CD4-positive, alpha-beta T cell treated with Interleukin-21 for 1 hour (primary cell): Measurements from ENCODE around the gene HSPB7.
A peak's percentile ranks its signal among the peaks of the same experiment; 100 is the strongest.
"Not testable (repeated sequence)": the region's sequence is repeated elsewhere in the genome, so short reads cannot be mapped to it uniquely, and the experiment has no call there.

ENCODE experiments used
- DNase-seq: peaks from one replicate; pipeline ENCODE4 v3.0.0-alpha.2; 2020

HSPB7 gene

GRCh38 chr1:16017461-16018303 lies at the start of gene HSPB7:
Gene HSPB7 (minus strand): TSS chr1:16018043. CDS start chr1:16017963, 80 bp downstream.
- no peak for DNase-seq

DNA sequence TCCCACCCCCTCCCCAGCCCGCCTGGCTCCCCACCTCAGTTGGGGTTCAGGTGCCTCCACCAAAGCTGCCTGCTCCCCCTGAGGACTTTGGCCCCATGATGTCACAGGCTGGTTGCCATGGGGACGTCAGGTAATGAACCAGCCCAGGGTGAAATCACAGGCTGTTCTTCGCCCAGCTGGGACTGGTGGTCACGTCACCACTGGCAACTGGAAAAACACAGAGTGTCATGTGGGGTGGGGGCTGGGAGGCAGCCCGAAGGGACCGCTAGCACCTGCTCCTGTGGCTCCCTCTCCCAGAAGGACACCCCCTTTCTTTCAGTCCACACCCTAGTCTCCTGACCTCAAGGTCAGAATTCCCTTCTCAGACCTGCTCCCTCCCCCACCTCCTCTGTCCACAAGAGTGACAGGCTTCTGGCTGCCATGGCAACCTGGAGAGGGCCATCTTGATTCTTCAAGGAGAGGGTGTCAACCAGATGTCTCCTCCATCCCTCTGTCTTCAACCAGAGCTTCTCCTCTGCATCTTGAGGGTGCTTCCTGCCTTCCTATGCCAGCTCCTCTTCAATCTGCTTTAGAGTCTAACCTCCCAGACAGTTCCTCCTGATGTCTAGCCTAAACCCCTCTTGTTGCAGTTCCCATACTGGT lies 49.4 kb upstream of the HSPB7 start:
- DNase-seq = no peak

DNA sequence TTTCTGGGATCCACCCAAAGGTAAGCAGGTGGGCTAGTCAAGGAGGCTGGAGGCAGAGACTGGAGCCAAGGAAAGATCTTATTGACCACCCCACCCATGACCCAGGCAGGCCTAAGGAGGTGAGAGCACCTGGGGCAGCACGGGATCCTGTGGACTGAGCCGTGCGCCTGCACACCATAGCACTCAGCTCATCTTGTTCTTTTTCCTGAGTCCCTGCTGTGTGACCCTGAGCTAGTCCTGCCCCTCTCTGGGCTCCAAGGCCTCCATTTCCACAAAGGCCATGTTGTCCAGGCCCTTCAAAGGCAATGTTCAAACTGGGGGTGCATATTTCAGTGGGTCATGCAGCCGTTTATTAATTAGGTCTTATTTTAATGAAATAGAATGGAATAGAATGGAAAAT lies 48.4 kb upstream of the HSPB7 start:
- no peak for DNase-seq

DNA sequence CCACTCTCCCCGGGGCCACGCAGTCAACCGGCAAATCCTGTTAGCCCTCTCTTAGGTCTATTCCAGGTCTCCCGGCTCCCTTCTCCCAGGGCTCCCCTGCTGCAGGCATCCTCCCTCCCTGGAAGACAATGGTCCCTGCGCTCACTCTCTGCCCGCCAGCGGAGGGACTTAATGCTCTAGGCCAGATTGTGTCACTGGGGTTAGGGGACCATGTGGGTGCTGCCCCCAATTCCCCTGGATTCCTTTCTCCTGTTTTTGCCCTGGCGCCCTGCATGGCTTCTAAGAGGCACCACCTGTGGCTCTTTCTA lies 47.4 kb upstream of the HSPB7 start:
- no peak for DNase-seq

DNA sequence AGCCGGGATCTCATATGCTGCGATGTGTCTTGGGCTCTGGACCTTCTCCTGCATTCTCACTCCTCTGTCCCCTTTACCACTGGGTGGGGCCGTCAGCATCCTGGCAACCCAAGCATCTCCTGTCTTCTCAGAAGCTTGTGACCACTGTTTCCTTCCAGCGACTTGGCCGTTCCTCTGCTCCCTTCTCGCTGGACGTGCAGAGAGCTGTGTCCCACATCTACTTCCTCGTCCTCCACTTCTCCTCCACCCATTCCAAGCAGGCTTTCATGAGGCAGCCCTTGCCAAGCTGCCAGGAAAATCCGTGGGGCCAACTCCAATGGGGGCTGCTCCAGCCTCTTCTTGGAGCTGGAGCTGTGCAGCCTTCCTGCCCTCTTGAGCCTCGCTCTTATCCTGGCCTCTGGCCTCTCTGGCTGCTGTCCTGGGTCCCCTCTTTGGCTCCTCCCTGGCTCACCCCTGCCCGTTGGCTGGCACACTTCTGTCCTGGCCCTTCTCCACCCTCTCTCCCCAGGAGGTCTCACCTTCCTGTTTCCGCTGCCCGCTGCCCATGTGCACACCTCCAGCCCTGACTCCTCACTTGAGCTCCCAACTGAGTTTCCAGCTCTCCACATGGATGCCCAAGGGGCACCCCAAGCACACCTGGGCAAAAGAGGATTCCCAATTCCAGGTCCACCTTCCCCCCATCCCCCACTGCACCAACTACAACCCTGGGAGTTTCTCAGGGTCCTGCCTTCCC lies 46.9 kb upstream of the HSPB7 start:
- no peak for DNase-seq

- DNase-seq = no peak
Measured at GRCh38 chr1:16063921-16064320, 46.1 kb upstream of the HSPB7 start.

GRCh38 chr1:16063226-16063829 lies 45.5 kb upstream of the HSPB7 start:
- no peak for DNase-seq

- not testable (repeated sequence) for DNase-seq
Measured at GRCh38 chr1:16062687-16063075, 44.8 kb upstream of the HSPB7 start.

DNA sequence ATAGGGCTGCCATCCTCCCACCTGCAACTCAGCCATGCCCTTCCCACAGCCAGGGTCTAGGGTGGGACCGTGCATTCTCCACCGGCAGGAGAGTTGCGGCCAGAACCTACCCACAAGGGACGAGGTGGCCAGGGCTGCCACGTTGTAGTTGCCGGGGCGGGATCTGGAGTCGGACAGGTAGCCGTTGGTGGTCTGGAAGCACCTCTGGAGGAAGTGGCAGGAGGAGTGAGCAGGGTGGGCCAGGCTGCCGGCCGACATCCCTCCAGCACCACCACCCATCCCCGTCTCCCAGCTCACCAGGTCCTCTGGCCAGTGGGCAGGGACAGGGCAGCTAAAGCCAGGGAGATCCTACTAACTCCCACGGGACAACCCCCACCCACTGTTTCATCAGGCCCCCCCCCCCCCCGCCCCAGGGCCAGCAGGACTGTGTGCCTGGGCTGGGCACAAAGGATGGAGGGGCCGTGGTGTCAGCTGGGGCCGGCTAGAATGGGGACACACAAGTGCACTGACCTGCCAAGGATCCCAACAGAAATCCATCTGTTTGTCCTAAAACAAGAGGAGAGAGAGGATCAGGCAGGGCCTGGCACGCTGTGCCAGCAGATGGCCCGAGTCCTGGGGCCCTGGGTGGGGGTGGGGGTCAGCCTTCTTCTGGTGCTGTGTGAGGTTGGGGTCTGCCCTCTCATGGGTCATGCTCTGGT lies 44.3 kb upstream of the HSPB7 start:
- DNase-seq = not testable (repeated sequence)

DNA sequence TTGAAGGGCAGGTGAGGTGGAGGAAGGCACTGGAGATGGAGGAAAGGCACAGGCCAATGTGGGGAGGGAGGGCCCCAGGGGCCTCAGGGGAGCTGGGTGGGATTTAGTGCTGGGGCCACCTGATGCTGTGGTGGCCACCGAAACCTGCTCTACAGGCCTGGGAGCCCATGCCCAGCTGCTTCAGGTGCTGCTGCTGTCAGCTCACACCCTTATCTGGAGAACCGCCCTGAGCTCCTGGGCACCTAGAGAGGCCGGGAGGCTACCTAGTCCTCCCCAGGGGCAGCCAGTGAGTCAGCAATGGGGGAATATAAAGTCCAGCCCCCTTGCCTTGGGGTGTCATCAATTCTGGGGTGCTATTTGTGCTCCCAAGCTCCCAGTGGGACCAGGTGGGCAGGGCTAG lies 43.4 kb upstream of the HSPB7 start:
- DNase-seq = no peak

DNA sequence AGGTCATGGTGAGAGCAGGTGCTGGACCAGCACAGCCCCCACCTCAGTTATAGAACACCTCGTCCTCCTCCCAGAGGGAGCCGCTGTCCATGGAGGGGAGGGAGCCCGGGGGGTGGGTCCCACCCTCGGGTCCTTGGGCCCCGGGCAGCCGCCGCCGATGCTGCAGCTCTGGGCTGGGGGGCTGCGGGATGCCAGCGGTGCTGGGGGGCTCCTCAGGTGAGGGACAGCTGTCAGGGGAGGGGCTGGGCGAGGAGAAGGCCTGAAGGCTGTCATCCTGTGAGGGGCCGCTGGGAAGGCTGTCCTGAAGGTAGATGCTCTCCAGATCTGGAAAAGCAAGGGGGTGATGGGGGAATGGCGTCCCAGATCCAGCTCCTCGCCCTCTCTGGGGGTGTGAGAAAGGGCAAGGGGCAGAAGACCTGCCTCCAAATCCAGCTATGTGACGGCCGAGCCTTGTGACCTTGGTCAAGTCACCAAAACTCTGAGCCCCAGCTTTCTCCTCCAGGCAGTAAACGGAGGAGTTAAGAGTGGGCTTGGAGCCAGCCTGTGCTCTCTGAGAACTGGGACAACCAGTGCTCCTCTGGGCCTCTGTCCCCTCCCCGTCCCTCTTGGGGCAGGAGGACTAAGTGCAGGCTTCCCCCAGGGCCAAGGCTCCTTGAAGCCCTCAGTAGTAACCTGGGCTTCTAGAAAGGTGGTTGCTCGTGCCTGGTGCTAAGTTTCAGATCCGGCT lies 40.7 kb upstream of the HSPB7 start:
- DNase-seq = not testable (repeated sequence)

DNA sequence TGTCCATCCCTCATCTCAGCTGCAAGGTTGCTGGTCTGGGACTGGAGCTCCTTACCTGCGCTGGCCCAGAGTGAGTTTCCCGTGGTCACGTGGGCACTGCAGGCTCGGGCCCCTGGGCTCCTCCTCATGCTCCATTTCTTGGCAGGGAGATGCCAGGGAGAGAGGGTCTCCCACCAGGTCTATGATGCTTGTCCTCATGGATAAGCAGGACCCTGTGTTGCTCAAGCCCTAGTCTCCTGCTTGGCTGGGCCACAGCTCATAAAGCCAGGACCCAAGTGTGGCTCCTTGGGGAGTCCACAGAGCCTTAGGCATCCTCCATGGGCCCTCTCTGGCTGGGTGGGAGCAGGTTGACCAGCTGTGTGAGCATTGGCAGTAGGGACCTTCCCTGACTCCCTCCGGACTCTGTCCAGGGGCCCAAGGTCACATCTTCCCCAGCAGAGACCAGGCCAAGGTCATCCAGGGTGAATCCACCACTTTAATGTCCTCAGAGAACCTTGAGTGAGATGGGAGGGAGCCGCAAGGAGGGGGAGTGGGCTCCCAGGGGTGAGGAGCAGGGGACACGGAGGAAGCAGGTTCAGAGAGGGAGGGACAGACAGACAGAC lies 39.6 kb upstream of the HSPB7 start:
- not testable (repeated sequence) for DNase-seq

GRCh38 chr1:16056521-16056912 lies 38.7 kb upstream of the HSPB7 start:
- not testable (repeated sequence) for DNase-seq

- DNase-seq = peak; percentile 85
Measured at GRCh38 chr1:16055613-16056520, 38.0 kb upstream of the HSPB7 start.

DNA sequence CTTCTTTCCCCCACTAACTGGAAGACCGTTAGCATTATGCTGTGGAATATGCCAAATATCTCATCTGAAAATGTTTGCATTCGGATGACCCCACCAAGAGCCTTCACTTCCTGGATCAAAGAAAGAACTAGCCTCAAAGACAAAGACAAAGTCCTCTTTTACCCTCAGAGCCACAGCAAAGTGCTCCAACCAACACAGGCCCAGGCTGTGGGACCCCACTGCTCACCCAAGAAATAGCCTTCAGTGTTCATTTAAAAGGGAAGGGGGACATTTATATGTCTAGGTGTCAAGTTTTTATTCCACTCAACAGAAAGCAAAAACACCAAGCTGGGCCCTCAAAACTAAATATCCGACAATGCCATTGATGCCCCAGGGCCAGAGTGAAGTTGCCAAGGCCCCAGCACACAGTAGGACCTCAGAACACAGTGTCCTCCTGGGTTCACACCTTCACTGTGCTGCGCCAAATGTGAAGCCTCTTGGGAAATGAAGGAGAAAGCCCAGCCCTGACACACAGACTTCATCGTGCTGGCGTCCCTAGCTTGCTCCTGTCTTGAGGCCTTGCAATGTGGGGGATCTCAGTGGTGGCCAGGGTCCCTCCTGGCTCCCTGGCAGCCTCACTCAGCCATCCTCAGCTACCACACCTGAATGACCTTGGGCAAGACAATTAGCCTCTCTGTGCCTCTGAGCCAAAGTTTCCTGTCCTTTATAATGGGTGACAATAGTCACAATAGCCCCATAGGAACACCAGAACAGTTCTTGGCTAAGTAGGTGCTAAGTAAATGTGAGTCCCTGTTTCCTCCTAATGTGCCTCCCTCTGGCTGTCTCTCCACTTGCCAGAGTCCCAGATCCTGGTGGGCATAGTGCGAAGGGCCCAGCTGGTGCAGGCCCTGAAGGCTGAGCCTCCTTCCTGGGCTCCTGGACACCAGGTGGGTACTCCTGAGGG lies 37.0 kb upstream of the HSPB7 start:
- no peak for DNase-seq

- no peak for DNase-seq
Measured at GRCh38 chr1:16053781-16054502, 36.1 kb upstream of the HSPB7 start.

DNA sequence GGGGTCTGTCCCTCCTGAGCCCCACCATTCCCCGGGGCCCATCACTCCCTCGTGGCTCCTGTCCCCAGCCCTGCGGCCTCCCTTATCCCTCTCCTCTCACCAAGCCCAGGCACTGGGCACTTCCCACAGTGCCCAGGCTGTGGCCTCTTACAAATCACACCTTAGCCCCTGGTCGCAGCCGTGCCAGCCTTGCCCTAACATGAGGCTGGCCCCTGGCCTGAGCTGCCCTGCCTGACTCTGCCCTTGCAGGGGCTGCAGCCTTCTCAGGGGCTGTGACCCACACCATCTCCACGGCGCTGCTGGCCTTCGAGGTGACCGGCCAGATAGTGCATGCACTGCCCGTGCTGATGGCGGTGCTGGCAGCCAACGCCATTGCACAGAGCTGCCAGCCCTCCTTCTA lies 34.1 kb upstream of the HSPB7 start:
- DNase-seq = not testable (repeated sequence)

DNA sequence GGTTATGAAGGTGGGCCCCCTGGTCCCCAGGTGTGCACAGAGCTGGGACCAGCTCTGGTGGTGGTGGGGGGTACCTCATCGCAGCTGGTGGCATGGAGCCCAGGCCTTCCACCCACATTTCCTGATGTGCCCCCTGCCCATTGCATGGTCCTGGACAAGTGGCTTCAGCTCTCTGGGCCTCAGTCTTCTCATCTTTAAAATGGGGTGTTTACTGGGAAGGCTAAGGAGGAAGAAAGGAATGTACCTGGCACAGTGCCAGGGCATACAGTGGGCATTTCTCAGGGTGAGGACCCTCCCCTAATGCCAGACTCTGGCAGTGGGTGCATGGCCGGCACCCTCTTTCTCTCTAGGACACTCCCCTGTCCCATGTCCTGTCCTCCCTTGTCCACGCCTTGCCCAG lies 33.2 kb upstream of the HSPB7 start:
- DNase-seq = no peak

- DNase-seq = no peak
Measured at GRCh38 chr1:16050328-16050727, 32.5 kb upstream of the HSPB7 start.
